ENCODE measurements around the gene PNMA6E. TPM values are rescaled to one million over a fixed set of nuclear protein-coding genes. Genes with fewer than 3 reads are reported as not detected.

Gene PNMA6E
- total and polyA plus RNA-seq, 11 donors = not detected

DNA sequence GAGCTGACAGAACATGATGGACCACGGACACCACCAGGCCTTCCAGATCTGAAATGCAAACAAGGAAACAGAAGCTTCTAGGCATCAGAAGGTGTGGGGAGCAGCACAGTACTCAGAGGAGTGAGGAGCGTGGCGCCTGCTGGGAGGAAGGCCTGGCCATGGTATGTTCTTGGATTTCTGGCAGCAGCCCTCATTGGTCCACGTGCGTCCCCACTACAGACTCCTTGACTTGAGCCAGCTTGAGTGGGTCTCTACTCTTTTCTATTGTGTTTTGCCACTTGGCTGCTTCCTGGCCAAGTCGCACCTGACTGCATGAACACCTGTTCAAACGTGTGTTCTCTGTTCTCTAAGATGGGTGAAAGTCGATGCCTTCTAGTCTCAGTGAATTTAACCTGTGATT is 49.2 kb downstream of the PNMA6E start:
- Histone ChIP-seq H3K4me1 (no peaks in the 10 kb centered on the region), H3K4me3 (no peak overlapping the region), H3K27ac (no peak overlapping the region), H3K9me3 (peaks cover 0 to 10% (median 0%) of the 10 kb centered on the region in 12 donors), H3K27me3 (peaks cover 0 to 3% (median 0%) of the 10 kb centered on the region in 9 donors), H3K36me3 (peaks cover 0 to 24% (median 13%) of the 10 kb centered on the region in 9 donors)
- DNase-seq = no peak
- TF ChIP-seq, protein P1, sequence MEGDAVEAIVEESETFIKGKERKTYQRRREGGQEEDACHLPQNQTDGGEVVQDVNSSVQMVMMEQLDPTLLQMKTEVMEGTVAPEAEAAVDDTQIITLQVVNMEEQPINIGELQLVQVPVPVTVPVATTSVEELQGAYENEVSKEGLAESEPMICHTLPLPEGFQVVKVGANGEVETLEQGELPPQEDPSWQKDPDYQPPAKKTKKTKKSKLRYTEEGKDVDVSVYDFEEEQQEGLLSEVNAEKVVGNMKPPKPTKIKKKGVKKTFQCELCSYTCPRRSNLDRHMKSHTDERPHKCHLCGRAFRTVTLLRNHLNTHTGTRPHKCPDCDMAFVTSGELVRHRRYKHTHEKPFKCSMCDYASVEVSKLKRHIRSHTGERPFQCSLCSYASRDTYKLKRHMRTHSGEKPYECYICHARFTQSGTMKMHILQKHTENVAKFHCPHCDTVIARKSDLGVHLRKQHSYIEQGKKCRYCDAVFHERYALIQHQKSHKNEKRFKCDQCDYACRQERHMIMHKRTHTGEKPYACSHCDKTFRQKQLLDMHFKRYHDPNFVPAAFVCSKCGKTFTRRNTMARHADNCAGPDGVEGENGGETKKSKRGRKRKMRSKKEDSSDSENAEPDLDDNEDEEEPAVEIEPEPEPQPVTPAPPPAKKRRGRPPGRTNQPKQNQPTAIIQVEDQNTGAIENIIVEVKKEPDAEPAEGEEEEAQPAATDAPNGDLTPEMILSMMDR (IDR thresholded peaks at IDR 0.05) = no peak
- no peak for TF ChIP-seq POLR2A (IDR thresholded peaks at IDR 0.05)
- no peak for ATAC-seq
- intact Hi-C loops (cut with DNase I) = no loop called here
- 82 to 93% (median 87%) methylated on average over 8 of the region's 8 CpGs for WGBS, 4 donors

DNA sequence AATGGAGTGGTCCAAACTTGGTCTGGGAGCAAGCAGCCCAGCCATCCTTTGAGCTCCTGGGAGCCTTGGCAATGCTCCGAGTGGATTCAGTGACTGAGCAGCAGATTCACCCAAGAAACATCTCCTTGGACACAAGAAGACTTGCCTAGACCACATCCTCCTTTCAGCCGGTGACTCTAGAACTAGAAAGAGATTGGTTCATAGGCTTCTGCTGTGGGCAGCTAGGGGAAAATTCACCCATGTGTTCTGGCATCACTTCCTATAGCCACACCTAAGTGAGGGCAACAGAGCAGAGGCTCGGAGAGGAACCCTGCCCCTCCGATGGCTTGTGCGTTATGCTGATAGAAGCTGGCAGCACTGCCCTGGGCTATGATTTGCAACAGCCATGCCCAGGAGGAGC is 51.2 kb downstream of the PNMA6E start:
- 90 to 96% (median 90%) methylated on average over 5 of the region's 5 CpGs for WGBS, 4 donors
- ATAC-seq (no peak), DNase-seq (no peak)
- intact Hi-C loops (cut with DNase I) = no loop called here
- peaks cover 0 to 6% (median 0%) of the 10 kb centered on the region in 12 donors for H3K9me3 ChIP-seq
- H3K4me1 ChIP-seq = no peaks in the 10 kb centered on the region
- TF ChIP-seq, protein P1 (IDR thresholded peaks at IDR 0.05) = no peak
- no peak for TF ChIP-seq POLR2A (IDR thresholded peaks at IDR 0.05)
- H3K4me3 ChIP-seq = no peak overlapping the region
- H3K27ac ChIP-seq = no peak overlapping the region
- H3K27me3 ChIP-seq = peaks cover 0 to 3% (median 0%) of the 10 kb centered on the region in 9 donors
- peaks cover 0 to 32% (median 19%) of the 10 kb centered on the region in 9 donors for H3K36me3 ChIP-seq

DNA sequence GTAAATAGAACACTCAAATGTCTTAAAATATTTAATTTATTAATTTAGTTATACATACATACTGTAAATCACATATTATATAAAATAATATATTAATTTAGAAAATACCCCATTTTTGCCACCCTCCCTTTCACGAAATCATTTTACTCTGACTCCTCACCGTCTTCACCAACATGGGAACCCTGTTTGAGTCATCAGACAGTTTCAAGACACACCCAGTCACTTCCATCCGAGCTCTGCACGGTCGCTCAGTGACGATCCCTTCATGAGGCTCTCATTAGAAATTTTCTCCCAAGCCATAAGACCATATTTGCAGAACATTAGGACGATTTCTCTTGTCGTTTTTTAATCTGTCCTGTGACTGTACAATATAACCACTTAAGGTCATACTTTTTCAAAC is 52.7 kb downstream of the PNMA6E start:
- Histone ChIP-seq H3K4me3 (no peak overlapping the region), H3K9me3 (peaks cover 0 to 6% (median 0%) of the 10 kb centered on the region in 12 donors), H3K27ac (no peak overlapping the region), H3K36me3 (peaks cover 0 to 42% (median 19%) of the 10 kb centered on the region in 9 donors), H3K27me3 (peaks cover 0 to 5% (median 0%) of the 10 kb centered on the region in 9 donors), H3K4me1 (no peaks in the 10 kb centered on the region)
- WGBS, 4 donors = 79 to 96% (median 90%) methylated on average over 8 of the region's 8 CpGs
- intact Hi-C loops (cut with DNase I) = no loop called here
- no peak for TF ChIP-seq POLR2A (IDR thresholded peaks at IDR 0.05)
- TF ChIP-seq, protein P1 (IDR thresholded peaks at IDR 0.05) = no peak
- DNase-seq (no peak), ATAC-seq (no peak)

DNA sequence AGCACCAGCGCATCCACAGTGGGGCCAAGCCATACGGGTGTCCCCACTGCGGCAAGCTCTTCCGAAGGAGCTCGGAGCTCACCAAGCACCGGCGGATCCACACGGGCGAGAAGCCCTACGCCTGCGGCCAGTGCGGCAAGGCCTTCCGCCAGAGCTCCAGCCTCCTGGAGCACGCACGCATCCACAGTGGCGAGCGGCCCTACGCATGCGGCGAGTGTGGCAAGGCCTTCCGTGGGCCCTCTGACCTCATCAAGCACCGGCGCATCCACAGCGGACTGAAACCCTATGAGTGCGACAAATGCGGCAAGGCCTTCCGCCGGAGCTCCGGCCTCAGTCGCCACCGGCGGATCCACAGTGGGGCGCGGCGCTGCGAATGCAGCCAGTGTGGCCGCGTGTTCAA is 53.6 kb downstream of the PNMA6E start:
- peak in 1 of 4 donors; percentile 17 for ATAC-seq
- TF ChIP-seq, protein P1 (IDR thresholded peaks at IDR 0.05) = no peak
- no peak for TF ChIP-seq POLR2A (IDR thresholded peaks at IDR 0.05)
- no peak for DNase-seq
- no peak overlapping the region for H3K4me3 ChIP-seq
- H3K4me1 ChIP-seq = no peaks in the 10 kb centered on the region
- no peak overlapping the region for H3K27ac ChIP-seq
- H3K9me3 ChIP-seq = peaks cover 0 to 6% (median 0%) of the 10 kb centered on the region in 12 donors
- H3K36me3 ChIP-seq = peaks cover 0 to 42% (median 19%) of the 10 kb centered on the region in 9 donors
- WGBS, 4 donors = 95 to 98% (median 98%) methylated on average over 27 to 38 of the region's 38 CpGs
- peaks cover 0 to 5% (median 0%) of the 10 kb centered on the region in 9 donors for H3K27me3 ChIP-seq
- intact Hi-C loops (cut with DNase I) = no loop called here

Other genes starting within 250 kb of the PNMA6E start
- gene MAGEA1, start 222.1 kb downstream of the PNMA6E start, total RNA-seq = not detected
- not detected for gene MAGEA1, start 222.1 kb downstream of the PNMA6E start, polyA plus RNA-seq
- not detected for gene PNMA6F, start 79.6 kb downstream of the PNMA6E start, total RNA-seq
- gene PNMA6F, start 79.6 kb downstream of the PNMA6E start, polyA plus RNA-seq = not detected
- 1 to 10 TPM; 6.0 to 8.6 (median 7.9) TPM for gene ZNF275, start 67.2 kb downstream of the PNMA6E start, total RNA-seq
- gene ZNF275, start 67.2 kb downstream of the PNMA6E start, polyA plus RNA-seq = 1 to 10 TPM; 2.1 to 6.3 TPM
- gene ZFP92, start 10.1 kb upstream of the PNMA6E start, total RNA-seq = 1 to 10 TPM in 2 of 9 donors, under 1 TPM in 7; 0.22 to 1.5 (median 0.64) TPM
- gene ZFP92, start 10.1 kb upstream of the PNMA6E start, polyA plus RNA-seq = under 1 TPM; 0.23 to 0.47 TPM
- under 1 TPM in 6 of 9 donors, not detected in 3; 0.22 to 0.48 (median 0.29) TPM for gene TREX2, start 44.7 kb upstream of the PNMA6E start, total RNA-seq
- gene TREX2, start 44.7 kb upstream of the PNMA6E start, polyA plus RNA-seq = under 1 TPM; 0.23 to 0.32 TPM
- gene HAUS7, start 69.2 kb upstream of the PNMA6E start, total RNA-seq = 10 to 100 TPM; 15.3 to 28.2 (median 19.5) TPM
- gene HAUS7, start 69.2 kb upstream of the PNMA6E start, polyA plus RNA-seq = 10 to 100 TPM; 23.9 to 25.8 TPM
- gene BGN, start 93.6 kb upstream of the PNMA6E start, total RNA-seq = 100 to 1,000 TPM in 2 of 9 donors, 10 to 100 TPM in 7; 55.7 to 264 (median 76.9) TPM
- 10 to 100 TPM; 57.9 to 86.3 TPM for gene BGN, start 93.6 kb upstream of the PNMA6E start, polyA plus RNA-seq
- under 1 TPM in 1 of 9 donors, not detected in 8; 0.12 TPM for gene ATP2B3, start 116.3 kb upstream of the PNMA6E start, total RNA-seq
- gene ATP2B3, start 116.3 kb upstream of the PNMA6E start, polyA plus RNA-seq = not detected
- gene CCNQ, start 197.8 kb upstream of the PNMA6E start, total RNA-seq = 10 to 100 TPM; 16.2 to 87.3 (median 36.9) TPM
- gene CCNQ, start 197.8 kb upstream of the PNMA6E start, polyA plus RNA-seq = 100 to 1,000 TPM in 1 of 2 donors, 10 to 100 TPM in 1; 85.0 to 126 TPM
- under 1 TPM in 1 of 9 donors, not detected in 8; 0.25 TPM for gene DUSP9, start 245.9 kb upstream of the PNMA6E start, total RNA-seq
- under 1 TPM in 1 of 2 donors, not detected in 1; 0.04 TPM for gene DUSP9, start 245.9 kb upstream of the PNMA6E start, polyA plus RNA-seq